ENCODE measurements around the gene PTPRM.

Gene PTPRM

GRCh38 chr18:7784171-7784570 is 217.1 kb downstream of the PTPRM start:
- no peak for TF ChIP-seq CTCF (IDR thresholded peaks at IDR 0.05; ENCODE audit: control extremely low read depth, extremely low read depth, low read depth, missing control alignments)
- no peak for DNase-seq (ENCODE audit: extremely low spot score)
- CTCF ChIA-PET, result interaction anchor here (1.4 kb wide), 1 partner anchor 11 kb away, joined by 3 read pairs; no protein-coding TSS in a partner anchor
- POLR2A ChIA-PET, result no interaction called here

DNA sequence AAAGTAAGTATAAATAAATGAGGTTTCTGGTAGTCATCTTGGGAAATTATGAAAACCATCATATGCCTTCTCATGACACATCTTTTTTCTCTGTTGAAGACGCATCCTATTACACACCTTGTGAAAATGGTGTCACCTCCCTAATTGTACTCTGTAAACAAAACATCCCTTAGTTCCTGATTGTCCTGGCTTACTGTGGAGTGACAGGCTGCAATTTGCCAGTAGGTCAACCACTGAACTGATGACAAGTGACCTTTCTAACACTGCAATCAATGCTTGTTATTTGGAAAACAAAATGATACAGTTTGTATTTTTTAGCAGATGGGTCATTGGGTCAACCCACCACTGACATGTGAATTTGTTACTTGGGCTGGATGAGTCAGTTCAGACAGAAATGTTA is 219.5 kb downstream of the PTPRM start:
- TF ChIP-seq CTCF (IDR thresholded peaks at IDR 0.05; ENCODE audit: control extremely low read depth, extremely low read depth, low read depth, missing control alignments), result no peak
- ChIA-PET POLR2A (no interaction called here), CTCF (no interaction called here)

DNA sequence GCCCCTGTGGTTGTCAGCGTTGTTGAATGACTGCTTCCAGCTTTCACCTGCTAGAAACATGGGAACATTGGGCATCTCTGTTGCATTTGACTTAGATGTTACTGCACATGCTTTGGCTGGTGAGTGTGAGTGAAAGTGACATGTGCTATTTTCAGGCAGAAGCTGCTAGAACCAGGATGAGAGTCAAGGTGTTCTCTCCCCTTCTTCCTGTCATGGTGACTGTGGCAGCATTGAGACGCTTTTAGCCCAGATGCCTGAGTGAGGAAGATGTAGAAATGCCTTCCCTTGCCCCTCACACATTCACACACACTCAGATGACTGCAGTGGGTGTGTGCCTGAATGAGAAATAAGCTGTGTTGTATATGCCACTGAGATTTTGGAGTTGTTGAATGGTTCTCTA is 220.2 kb downstream of the PTPRM start:
- no peak for DNase-seq (ENCODE audit: extremely low spot score)
- CTCF ChIA-PET, result no interaction called here
- POLR2A ChIA-PET, result no interaction called here
- no peak for TF ChIP-seq CTCF (IDR thresholded peaks at IDR 0.05; ENCODE audit: control extremely low read depth, extremely low read depth, low read depth, missing control alignments)

More for the DNA sequence above, 219.5 kb downstream of the PTPRM start:
- no peak for DNase-seq (ENCODE audit: extremely low spot score)

DNA sequence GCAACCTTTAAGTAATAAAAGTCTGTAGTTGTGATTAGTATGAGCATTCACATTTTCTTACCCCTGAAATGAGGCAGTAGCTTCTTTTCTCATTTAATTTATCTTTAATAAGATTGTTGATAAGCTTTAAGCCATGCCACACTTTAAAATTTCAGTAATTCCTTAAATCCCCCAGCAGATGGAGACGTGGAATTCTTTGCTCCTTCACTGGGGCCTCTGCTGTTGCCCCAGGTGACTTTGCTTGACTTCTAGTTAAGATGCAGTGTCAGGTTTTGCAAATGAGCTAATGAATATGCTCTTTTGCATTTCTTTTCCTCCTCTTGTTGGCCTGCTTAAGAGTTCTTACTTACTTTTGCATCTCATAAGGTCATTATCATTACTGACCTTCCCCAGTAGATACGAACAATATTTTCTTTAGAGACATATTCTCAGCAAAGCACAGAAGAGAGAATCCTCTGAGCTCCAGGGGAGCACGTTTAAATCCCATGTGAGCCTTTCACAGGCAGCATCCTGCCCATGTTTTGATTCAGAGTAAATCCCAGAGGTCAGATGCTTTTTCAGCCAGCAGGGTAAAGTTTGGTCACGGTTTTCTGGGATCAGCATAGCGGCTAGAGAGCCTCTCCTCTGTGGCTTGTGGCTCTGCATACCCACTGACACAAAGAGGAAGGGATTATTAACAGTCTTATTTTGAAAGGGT is 222.9 kb downstream of the PTPRM start:
- no peak for TF ChIP-seq CTCF (IDR thresholded peaks at IDR 0.05; ENCODE audit: control extremely low read depth, extremely low read depth, low read depth, missing control alignments)
- ChIA-PET POLR2A (no interaction called here), CTCF (interaction anchor here (0.6 to 2.0 kb wide), 4 partner anchors 9 to 63 kb away, joined by 3 to 6 read pairs (median 4); no protein-coding TSS in a partner anchor)
- DNase-seq (ENCODE audit: extremely low spot score), result no peak

- ChIA-PET POLR2A (no interaction called here), CTCF (interaction anchor here (1.3 kb wide), 1 partner anchor 10 kb away, joined by 3 read pairs; no protein-coding TSS in a partner anchor)
- DNase-seq (ENCODE audit: extremely low spot score), result no peak
- no peak for TF ChIP-seq CTCF (IDR thresholded peaks at IDR 0.05; ENCODE audit: control extremely low read depth, extremely low read depth, low read depth, missing control alignments)
Observed at GRCh38 chr18:7793100-7793499, 226.0 kb downstream of the PTPRM start.

DNA sequence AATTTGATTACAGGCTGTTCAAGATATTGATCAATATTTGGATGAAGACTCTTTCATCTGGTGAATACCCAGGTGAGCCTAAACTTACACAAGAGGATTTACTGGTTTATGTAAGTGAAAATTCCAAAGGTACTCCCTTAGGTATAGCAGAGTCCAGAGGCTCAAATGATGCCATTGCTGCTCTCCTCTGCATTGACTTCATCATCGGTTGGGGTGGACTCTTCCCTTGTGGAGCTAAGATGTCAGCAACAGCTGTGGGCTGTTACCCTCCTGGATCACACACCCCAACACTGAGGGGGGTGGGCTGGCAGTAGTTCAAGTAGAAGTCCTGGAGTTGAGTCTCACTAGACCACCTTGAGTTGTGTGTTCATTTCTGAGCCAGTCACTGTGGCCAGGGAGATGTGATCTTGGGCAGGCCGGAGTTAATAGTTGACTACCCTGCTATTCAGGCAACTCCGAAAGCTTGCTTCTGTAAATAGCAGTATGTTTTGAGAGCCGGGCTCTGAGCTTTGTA is 236.9 kb downstream of the PTPRM start:
- TF ChIP-seq CTCF (IDR thresholded peaks at IDR 0.05; ENCODE audit: control extremely low read depth, extremely low read depth, low read depth, missing control alignments), result no peak
- POLR2A ChIA-PET, result no interaction called here

More for the DNA sequence above, 236.9 kb downstream of the PTPRM start:
- DNase-seq (ENCODE audit: extremely low spot score), result no peak
- CTCF ChIA-PET, result interaction anchor here (1.5 to 2.1 kb wide), 2 partner anchors 10 to 13 kb away, joined by 3 to 6 read pairs; no protein-coding TSS in a partner anchor
